Skeletal muscle tissue (tissue), 4 donors: Measurements from ENCODE around the gene NHEJ1. TPM values are rescaled to one million over a fixed set of nuclear protein-coding genes. Genes with fewer than 3 reads are reported as not detected.

Source experiments
- H3K27ac ChIP-seq: one replicate; pipeline ENCODE4 v1.7.0; 2013; ENCODE audit warnings: mild to moderate bottlenecking, low read depth, low read length, inconsistent platforms
- H3K27me3 ChIP-seq, 3 donors: one replicate each; pipeline ENCODE4 v1.7.0; 2013; ENCODE audit warnings: low read length in 3 of 3; ENCODE audit not compliant: control insufficient read depth in 3 of 3, insufficient read depth in 3 of 3
- H3K36me3 ChIP-seq, 3 donors: one replicate each; pipeline ENCODE4 v1.7.0; 2013; ENCODE audit warnings: low read length in 3 of 3; ENCODE audit not compliant: control insufficient read depth in 3 of 3, insufficient read depth in 3 of 3
- H3K4me1 ChIP-seq, 3 donors: one replicate each; pipeline ENCODE4 v1.7.0; 2013; ENCODE audit warnings: low read length in 3 of 3, mild to moderate bottlenecking in 3 of 3; ENCODE audit not compliant: control insufficient read depth in 3 of 3, insufficient read depth in 3 of 3
- H3K4me3 ChIP-seq, 3 donors: one replicate each; pipeline ENCODE4 v1.7.0; 2013; ENCODE audit warnings: low read length in 3 of 3
- H3K9ac ChIP-seq, 3 donors: one replicate each; pipeline ENCODE4 v1.7.0; 2013; ENCODE audit warnings: low read length in 3 of 3, mild to moderate bottlenecking in 3 of 3, moderate library complexity in 2 of 3, low read depth in 1 of 3
- H3K9me3 ChIP-seq, 3 donors: one replicate each; pipeline ENCODE4 v1.7.0; 2013; ENCODE audit warnings: low read length in 3 of 3; ENCODE audit not compliant: control insufficient read depth in 3 of 3
- total RNA-seq: library from RNA; depleted of rRNA; stranded (reverse); fragments of >200 nt; gene quantifications from one replicate; pipeline ENCODE4 v1.2.3, GENCODE V29; 2014
- donor health status: Osteomylitis.

Gene NHEJ1
- total RNA-seq, 1 donor from 2014 or later = 15.1 TPM

- Histone ChIP-seq H3K27me3 (peaks cover 31 to 55% (median 36%) of the 10 kb centered on the region in 3 donors), H3K9me3 (no peaks in the 10 kb centered on the region), H3K4me3 (no peak overlapping the region), H3K36me3 (no peaks in the 10 kb centered on the region), H3K27ac (no peak overlapping the region), H3K9ac (no peak overlapping the region), H3K4me1 (no peaks in the 10 kb centered on the region)
These were observed 125.8 kb downstream of the NHEJ1 start for GRCh38 chr2:219034823-219035222.

- Histone ChIP-seq H3K4me1 (no peaks in the 10 kb centered on the region), H3K27ac (no peak overlapping the region), H3K27me3 (peaks cover 20 to 47% (median 36%) of the 10 kb centered on the region in 3 donors), H3K4me3 (no peak overlapping the region), H3K36me3 (no peaks in the 10 kb centered on the region), H3K9ac (no peak overlapping the region), H3K9me3 (no peaks in the 10 kb centered on the region)
These were observed 128.4 kb downstream of the NHEJ1 start for GRCh38 chr2:219032051-219032745.

- Histone ChIP-seq H3K36me3 (no peaks in the 10 kb centered on the region), H3K9me3 (no peaks in the 10 kb centered on the region), H3K4me1 (no peaks in the 10 kb centered on the region), H3K27ac (no peak overlapping the region), H3K27me3 (peaks cover 20 to 45% (median 36%) of the 10 kb centered on the region in 3 donors), H3K4me3 (no peak overlapping the region), H3K9ac (no peak overlapping the region)
These were observed 129.4 kb downstream of the NHEJ1 start for GRCh38 chr2:219031005-219031738.

- H3K27me3 ChIP-seq = peaks cover 17 to 42% (median 29%) of the 10 kb centered on the region in 3 donors
- no peaks in the 10 kb centered on the region for H3K4me1 ChIP-seq
- H3K36me3 ChIP-seq = no peaks in the 10 kb centered on the region
- no peak overlapping the region for H3K9ac ChIP-seq
- H3K4me3 ChIP-seq = no peak overlapping the region
- H3K9me3 ChIP-seq = no peaks in the 10 kb centered on the region
- H3K27ac ChIP-seq = no peak overlapping the region
These were observed 130.3 kb downstream of the NHEJ1 start for GRCh38 chr2:219030177-219030940.

- no peak overlapping the region for H3K4me3 ChIP-seq
- peaks cover 15 to 38% (median 29%) of the 10 kb centered on the region in 3 donors for H3K27me3 ChIP-seq
- no peaks in the 10 kb centered on the region for H3K9me3 ChIP-seq
- H3K27ac ChIP-seq = no peak overlapping the region
- H3K36me3 ChIP-seq = no peaks in the 10 kb centered on the region
- no peak overlapping the region for H3K9ac ChIP-seq
- no peaks in the 10 kb centered on the region for H3K4me1 ChIP-seq
These were observed 130.8 kb downstream of the NHEJ1 start for GRCh38 chr2:219029829-219030165.

- Histone ChIP-seq H3K27ac (no peak overlapping the region), H3K9me3 (no peaks in the 10 kb centered on the region), H3K4me3 (no peak overlapping the region), H3K27me3 (peaks cover 15 to 36% (median 29%) of the 10 kb centered on the region in 3 donors), H3K36me3 (no peaks in the 10 kb centered on the region), H3K4me1 (no peaks in the 10 kb centered on the region), H3K9ac (no peak overlapping the region)
These were observed 131.4 kb downstream of the NHEJ1 start for GRCh38 chr2:219028996-219029828.

GRCh38 chr2:219028141-219028540, 132.5 kb downstream of the NHEJ1 start:
- H3K27ac ChIP-seq = no peak overlapping the region
- no peaks in the 10 kb centered on the region for H3K9me3 ChIP-seq
- no peak overlapping the region for H3K9ac ChIP-seq
- H3K4me1 ChIP-seq = no peaks in the 10 kb centered on the region
- H3K36me3 ChIP-seq = no peaks in the 10 kb centered on the region
- peaks cover 15 to 46% (median 30%) of the 10 kb centered on the region in 3 donors for H3K27me3 ChIP-seq
- H3K4me3 ChIP-seq = no peak overlapping the region

- Histone ChIP-seq H3K27me3 (peaks cover 14 to 46% (median 32%) of the 10 kb centered on the region in 3 donors), H3K4me3 (no peak overlapping the region), H3K27ac (no peak overlapping the region), H3K9ac (no peak overlapping the region), H3K4me1 (no peaks in the 10 kb centered on the region), H3K9me3 (no peaks in the 10 kb centered on the region), H3K36me3 (no peaks in the 10 kb centered on the region)
These were observed 133.0 kb downstream of the NHEJ1 start for GRCh38 chr2:219027511-219028055.

- H3K9ac ChIP-seq = no peak overlapping the region
- H3K4me3 ChIP-seq = no peak overlapping the region
- H3K27me3 ChIP-seq = peaks cover 9 to 45% (median 33%) of the 10 kb centered on the region in 3 donors
- no peaks in the 10 kb centered on the region for H3K9me3 ChIP-seq
- no peaks in the 10 kb centered on the region for H3K36me3 ChIP-seq
- no peaks in the 10 kb centered on the region for H3K4me1 ChIP-seq
- no peak overlapping the region for H3K27ac ChIP-seq
These were observed 133.7 kb downstream of the NHEJ1 start for GRCh38 chr2:219026946-219027345.
